Mucosa of descending colon (tissue), 3 donors: ENCODE measurements around the gene DOK5. TPM values are rescaled to one million over a fixed set of nuclear protein-coding genes. Genes with fewer than 3 reads are reported as not detected.

Experiments
- ATAC-seq: fragments of 200-7000 bp; cut with Tn5 transposase; one replicate; pipeline ENCODE4 v1.9.1; 2020; ENCODE audit warnings: mild to moderate bottlenecking, moderate library complexity
- DNase-seq, 3 donors: peaks; one replicate each; pipeline ENCODE4 v3.0.0-alpha.2; 2020
- H3K36me3 ChIP-seq: fragments of 200-600 bp; one replicate; pipeline ENCODE4 v1.8.0; 2021; ENCODE audit warnings: low read depth, mild to moderate bottlenecking
- H3K4me1 ChIP-seq: fragments of 200-600 bp; one replicate; pipeline ENCODE4 v1.8.0; 2021; ENCODE audit warnings: low read depth, mild to moderate bottlenecking
- H3K4me3 ChIP-seq: fragments of 200-600 bp; one replicate; pipeline ENCODE4 v1.8.0; 2021; ENCODE audit warnings: mild to moderate bottlenecking
- H3K9me3 ChIP-seq: fragments of 200-600 bp; one replicate; pipeline ENCODE4 v1.8.0; 2021; ENCODE audit warnings: mild to moderate bottlenecking
- intact Hi-C, 2 donors: fragments of 100-400 bp; cut with DNase I in 1 of 2; cut with micrococcal nuclease in 1 of 2; formaldehyde crosslinking; loops; one replicate each; pipeline versions ENCODE4 v1.11.0 to v1.11.1; 2022; cut with DNase I, micrococcal nuclease
- total RNA-seq, 3 donors: library from RNA; stranded (reverse); fragmentation: NEBNext Ultra II Directional in 2 of 3; extraction: Animal tissue kit (Norgen Biotek cat#: 25700) in 2 of 3; gene quantifications; one replicate each; pipeline versions ENCODE4 v1.2.1 to v1.2.4, GENCODE V29; 2021 to 2023
- TF ChIP-seq, protein P1 (sequence below): fragments of 200-600 bp; IDR thresholded peaks from one replicate; pipeline ENCODE4 v1.8.0; 2022; ENCODE audit warnings: antibody characterized with exemption, mild to moderate bottlenecking
- donor health status: DM: no; HTN: no; CAD: no; lungs with moderate emphysema.
- donor health status: DM: no; HTN: no; CAD: no.
- donor health status: DM: no; HTN: yes; CAD: no.

DOK5 gene
- total RNA-seq, 3 donors from 2014 or later, result 0.29 to 2.3 (median 0.67) TPM

DNA sequence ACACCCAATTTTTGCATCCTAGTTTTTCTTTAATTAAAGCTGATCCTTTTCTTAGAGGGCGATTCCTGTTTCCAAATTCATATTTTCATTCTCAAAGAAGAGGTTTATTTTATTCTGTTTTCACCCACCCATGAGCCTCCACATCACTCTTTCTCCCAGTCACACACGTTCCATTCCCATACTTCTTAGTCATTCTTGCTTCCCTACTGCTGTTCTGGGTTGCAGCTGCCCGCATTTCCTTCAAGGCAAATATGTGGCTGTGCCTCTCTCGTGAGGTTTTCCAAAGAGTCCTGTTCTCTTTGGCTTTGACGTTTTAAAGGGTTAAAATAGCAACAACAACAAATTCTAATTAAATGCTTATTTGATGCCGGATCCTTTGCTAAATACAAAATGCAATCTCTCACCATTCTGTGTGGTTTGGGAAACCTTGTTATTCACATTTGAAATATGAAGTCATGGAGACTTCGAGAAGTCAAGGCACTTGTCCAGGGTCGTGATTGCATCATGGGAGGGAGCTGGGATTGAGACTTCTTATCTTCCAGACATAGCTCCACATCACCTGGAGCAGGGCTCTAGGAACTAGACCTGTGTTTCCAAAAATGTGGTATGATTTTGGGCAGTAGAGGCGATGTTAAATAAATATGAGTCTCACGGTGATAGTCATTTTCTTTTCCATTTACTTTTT lies 126.6 kb downstream of the DOK5 start:
- DNase-seq (no peak), ATAC-seq (no peak)
- Histone ChIP-seq H3K9me3 (no peaks in the 10 kb centered on the region), H3K36me3 (no peaks in the 10 kb centered on the region), H3K4me1 (no peaks in the 10 kb centered on the region), H3K4me3 (no peak overlapping the region)
- TF ChIP-seq, protein P1, sequence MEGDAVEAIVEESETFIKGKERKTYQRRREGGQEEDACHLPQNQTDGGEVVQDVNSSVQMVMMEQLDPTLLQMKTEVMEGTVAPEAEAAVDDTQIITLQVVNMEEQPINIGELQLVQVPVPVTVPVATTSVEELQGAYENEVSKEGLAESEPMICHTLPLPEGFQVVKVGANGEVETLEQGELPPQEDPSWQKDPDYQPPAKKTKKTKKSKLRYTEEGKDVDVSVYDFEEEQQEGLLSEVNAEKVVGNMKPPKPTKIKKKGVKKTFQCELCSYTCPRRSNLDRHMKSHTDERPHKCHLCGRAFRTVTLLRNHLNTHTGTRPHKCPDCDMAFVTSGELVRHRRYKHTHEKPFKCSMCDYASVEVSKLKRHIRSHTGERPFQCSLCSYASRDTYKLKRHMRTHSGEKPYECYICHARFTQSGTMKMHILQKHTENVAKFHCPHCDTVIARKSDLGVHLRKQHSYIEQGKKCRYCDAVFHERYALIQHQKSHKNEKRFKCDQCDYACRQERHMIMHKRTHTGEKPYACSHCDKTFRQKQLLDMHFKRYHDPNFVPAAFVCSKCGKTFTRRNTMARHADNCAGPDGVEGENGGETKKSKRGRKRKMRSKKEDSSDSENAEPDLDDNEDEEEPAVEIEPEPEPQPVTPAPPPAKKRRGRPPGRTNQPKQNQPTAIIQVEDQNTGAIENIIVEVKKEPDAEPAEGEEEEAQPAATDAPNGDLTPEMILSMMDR, result no peak
- intact Hi-C loops, result no loop called here

GRCh38 chr20:54605319-54605718 lies 129.9 kb downstream of the DOK5 start:
- intact Hi-C loops, result no loop called here
- no peak for DNase-seq
- no peaks in the 10 kb centered on the region for H3K9me3 ChIP-seq
- TF ChIP-seq, protein P1, result no peak
- ATAC-seq, result no peak
- H3K4me1 ChIP-seq, result no peaks in the 10 kb centered on the region
- H3K36me3 ChIP-seq, result no peaks in the 10 kb centered on the region
- no peak overlapping the region for H3K4me3 ChIP-seq

- H3K4me3 ChIP-seq, result no peak overlapping the region
- H3K4me1 ChIP-seq, result no peaks in the 10 kb centered on the region
- ATAC-seq (no peak), DNase-seq (no peak)
- no peaks in the 10 kb centered on the region for H3K36me3 ChIP-seq
- TF ChIP-seq, protein P1, result no peak
- no peaks in the 10 kb centered on the region for H3K9me3 ChIP-seq
- intact Hi-C loops, result no loop called here
These were observed 131.0 kb downstream of the DOK5 start for GRCh38 chr20:54606380-54606779.

- ATAC-seq (no peak), DNase-seq (no peak)
- intact Hi-C loops, result no loop called here
- Histone ChIP-seq H3K36me3 (no peaks in the 10 kb centered on the region), H3K4me3 (no peak overlapping the region), H3K9me3 (no peaks in the 10 kb centered on the region), H3K4me1 (no peaks in the 10 kb centered on the region)
- TF ChIP-seq, protein P1, result no peak
These were observed 132.8 kb downstream of the DOK5 start for GRCh38 chr20:54608039-54608745.

DNA sequence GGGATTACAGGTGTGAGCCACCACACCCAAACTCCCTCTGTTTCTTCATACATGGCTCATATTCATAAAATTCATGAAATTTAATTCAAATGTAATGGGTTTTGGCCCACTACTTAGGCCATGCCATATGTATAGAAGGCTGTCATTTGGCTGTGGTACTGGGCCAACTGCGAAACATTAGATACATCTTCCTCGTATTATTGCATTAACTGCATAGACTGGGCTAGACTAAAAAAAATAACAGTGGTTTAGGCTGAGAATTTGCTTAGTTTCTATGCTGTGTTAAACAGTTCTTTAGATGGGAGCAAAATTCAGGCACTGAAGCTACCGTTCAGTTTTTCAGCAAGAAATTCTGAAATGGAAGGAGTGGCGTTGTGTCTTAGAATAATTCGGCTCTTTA lies 133.6 kb downstream of the DOK5 start:
- no peak for DNase-seq
- ATAC-seq, result no peak
- intact Hi-C loops, result no loop called here
- Histone ChIP-seq H3K36me3 (no peaks in the 10 kb centered on the region), H3K4me1 (no peaks in the 10 kb centered on the region), H3K4me3 (no peak overlapping the region), H3K9me3 (no peaks in the 10 kb centered on the region)
- TF ChIP-seq, protein P1, result no peak
